T-helper 17 cell (primary cell): ENCODE results near the gene OTUB2. TPM values are rescaled to one million over a fixed set of nuclear protein-coding genes. Genes with fewer than 3 reads are reported as not detected.

Experiments
- ATAC-seq: fragments of 150-1000 bp; cut with Tn5 transposase; 2 replicates; pipeline ENCODE4 v1.10.0; 2021; ENCODE audit warnings: mild to moderate bottlenecking, moderate library complexity
- DNase-seq, 3 donors: peaks; one replicate each; pipeline versions ENCODE4 v3.0.0 to v3.0.0-alpha.2; 2020 to 2021
- H3K9me3 ChIP-seq: one replicate; pipeline ENCODE4 v1.7.0; 2013; ENCODE audit warnings: low read length, mild to moderate bottlenecking; ENCODE audit not compliant: control insufficient read depth, poor library complexity, severe bottlenecking
- H3K27ac Mint-ChIP-seq: one replicate; pipeline ENCODE4 v1.8.0; 2022; ENCODE audit warnings: mild to moderate bottlenecking, moderate library complexity, mixed read lengths
- H3K27me3 Mint-ChIP-seq: one replicate; pipeline ENCODE4 v1.8.0; 2022; ENCODE audit warnings: mixed read lengths
- H3K36me3 Mint-ChIP-seq: one replicate; pipeline ENCODE4 v1.8.0; 2022; ENCODE audit warnings: low read depth, mixed read lengths
- H3K4me1 Mint-ChIP-seq: one replicate; pipeline ENCODE4 v1.8.0; 2022; ENCODE audit warnings: mild to moderate bottlenecking, mixed read lengths
- H3K4me3 Mint-ChIP-seq: one replicate; pipeline ENCODE4 v1.8.0; 2022; ENCODE audit warnings: mild to moderate bottlenecking, moderate library complexity, mixed read lengths
- total RNA-seq, 4 donors: library from RNA in 2 of 4; stranded (reverse) in 2 of 4; gene quantifications; one replicate each; pipeline ENCODE4 v1.2.3 and lab custom pipeline; 2022 to 2026

The OTUB2 gene
- total RNA-seq, 2 donors from 2014 or later = 0.12 to 0.37 TPM

DNA sequence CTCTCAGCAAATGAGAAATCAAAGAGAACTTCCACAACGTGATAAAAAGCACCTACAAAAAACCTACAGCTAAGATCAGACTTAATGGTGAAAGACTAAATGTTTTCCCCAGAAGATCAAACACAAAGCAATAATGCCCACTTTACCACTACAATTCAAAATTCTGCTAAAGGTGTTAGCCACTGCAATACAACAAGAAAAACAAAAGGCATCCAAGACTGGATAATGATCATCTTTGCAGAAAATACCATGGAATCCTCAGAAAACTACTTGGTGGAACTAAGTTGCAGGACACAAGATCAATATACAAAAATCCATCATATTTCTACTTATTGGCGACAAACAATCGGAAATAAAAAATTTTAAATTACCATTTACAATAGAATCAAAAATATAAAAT is 48.4 kb downstream of the OTUB2 start:
- DNase-seq = no peak
- Mint-ChIP-seq H3K27me3 (no peaks in the 10 kb centered on the region), H3K27ac (no peak overlapping the region), H3K4me1 (peaks cover 33% of the 10 kb centered on the region), H3K4me3 (no peak overlapping the region), H3K36me3 (peaks cover 17% of the 10 kb centered on the region)
- H3K9me3 ChIP-seq = no peaks in the 10 kb centered on the region
- no peak for ATAC-seq

DNA sequence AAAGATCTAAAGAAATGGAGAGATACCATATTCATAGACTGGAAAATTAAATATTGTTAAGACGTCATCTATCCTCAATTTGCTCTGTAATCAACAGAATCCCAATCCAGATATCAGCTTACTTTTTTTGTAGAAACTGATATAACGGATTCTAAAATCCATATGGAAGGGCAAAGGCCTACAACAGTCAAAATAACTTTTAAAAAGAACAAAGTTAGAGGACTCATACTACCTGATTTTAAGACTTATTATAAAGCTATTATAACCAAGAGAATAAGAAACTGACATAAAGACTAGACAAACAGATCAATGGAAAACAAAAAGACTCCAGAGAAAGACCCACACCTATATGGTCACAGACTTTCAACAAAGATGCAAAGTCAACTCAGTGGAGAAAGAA is 48.9 kb downstream of the OTUB2 start:
- ATAC-seq = no peak
- peak overlapping the region; percentile 22 for H3K4me3 Mint-ChIP-seq
- peaks cover 35% of the 10 kb centered on the region for H3K4me1 Mint-ChIP-seq
- no peaks in the 10 kb centered on the region for H3K9me3 ChIP-seq
- no peaks in the 10 kb centered on the region for H3K27me3 Mint-ChIP-seq
- no peak for DNase-seq
- H3K36me3 Mint-ChIP-seq = peaks cover 20% of the 10 kb centered on the region
- no peak overlapping the region for H3K27ac Mint-ChIP-seq

DNA sequence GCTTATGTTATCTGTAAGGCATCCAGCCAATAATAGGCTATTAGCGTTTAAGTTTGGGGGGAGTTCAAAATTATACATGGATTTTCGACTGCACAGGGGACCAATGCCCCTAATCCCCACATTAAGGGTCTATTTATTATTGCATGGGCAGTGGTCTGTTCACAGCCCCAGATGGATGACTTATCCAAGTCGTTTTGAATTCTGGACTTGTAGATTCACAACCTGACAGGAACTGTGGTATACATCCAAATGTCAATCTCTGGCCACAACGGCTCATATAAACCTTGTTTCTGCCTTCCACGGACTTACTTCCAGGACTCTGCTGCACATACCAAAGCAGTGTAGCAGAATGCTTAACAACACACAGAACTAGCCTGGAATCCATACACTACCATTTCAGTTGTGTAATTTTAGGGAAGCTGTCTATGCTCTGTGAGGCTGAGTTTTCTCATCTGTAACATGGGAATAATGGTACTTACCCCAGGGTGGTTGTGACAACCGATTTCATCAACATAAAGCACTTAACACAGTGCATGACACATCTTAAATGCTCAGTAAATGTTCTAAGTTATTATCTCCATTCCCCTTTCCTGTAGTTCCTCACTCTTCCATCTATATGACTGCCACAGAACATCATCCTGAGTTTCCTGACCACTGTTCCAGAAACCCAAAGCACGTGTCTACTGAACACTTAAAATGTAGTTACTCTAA is 51.1 kb downstream of the OTUB2 start:
- H3K27ac Mint-ChIP-seq = peak overlapping the region; percentile 99

DNA sequence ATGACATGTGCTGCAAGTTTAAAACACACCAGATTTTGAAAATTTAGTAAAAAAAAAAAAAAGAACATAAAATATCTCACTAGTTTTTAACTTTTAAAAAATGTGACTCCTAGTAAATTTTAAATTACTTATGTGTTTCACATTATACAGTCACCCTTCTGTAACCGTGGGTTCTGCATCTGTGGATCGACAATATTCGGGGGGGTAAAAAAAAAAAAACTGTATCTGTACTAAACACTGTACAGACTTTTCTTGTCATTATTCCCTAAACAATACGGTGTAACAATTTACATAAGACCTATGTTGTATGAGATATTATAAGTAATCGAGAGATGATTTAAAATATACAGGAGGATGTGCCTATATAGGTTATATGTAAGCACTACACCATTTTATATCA is 51.7 kb downstream of the OTUB2 start:
- no peaks in the 10 kb centered on the region for H3K27me3 Mint-ChIP-seq
- peak overlapping the region; percentile 99 for H3K27ac Mint-ChIP-seq

More for the DNA sequence above, 51.1 kb downstream of the OTUB2 start:
- DNase-seq (no peak), ATAC-seq (no peak)
- no peaks in the 10 kb centered on the region for H3K9me3 ChIP-seq
- H3K4me1 Mint-ChIP-seq = peaks cover 43% of the 10 kb centered on the region
- H3K36me3 Mint-ChIP-seq = peaks cover 16% of the 10 kb centered on the region
- no peaks in the 10 kb centered on the region for H3K27me3 Mint-ChIP-seq
- peak overlapping the region; percentile 98 for H3K4me3 Mint-ChIP-seq

DNA sequence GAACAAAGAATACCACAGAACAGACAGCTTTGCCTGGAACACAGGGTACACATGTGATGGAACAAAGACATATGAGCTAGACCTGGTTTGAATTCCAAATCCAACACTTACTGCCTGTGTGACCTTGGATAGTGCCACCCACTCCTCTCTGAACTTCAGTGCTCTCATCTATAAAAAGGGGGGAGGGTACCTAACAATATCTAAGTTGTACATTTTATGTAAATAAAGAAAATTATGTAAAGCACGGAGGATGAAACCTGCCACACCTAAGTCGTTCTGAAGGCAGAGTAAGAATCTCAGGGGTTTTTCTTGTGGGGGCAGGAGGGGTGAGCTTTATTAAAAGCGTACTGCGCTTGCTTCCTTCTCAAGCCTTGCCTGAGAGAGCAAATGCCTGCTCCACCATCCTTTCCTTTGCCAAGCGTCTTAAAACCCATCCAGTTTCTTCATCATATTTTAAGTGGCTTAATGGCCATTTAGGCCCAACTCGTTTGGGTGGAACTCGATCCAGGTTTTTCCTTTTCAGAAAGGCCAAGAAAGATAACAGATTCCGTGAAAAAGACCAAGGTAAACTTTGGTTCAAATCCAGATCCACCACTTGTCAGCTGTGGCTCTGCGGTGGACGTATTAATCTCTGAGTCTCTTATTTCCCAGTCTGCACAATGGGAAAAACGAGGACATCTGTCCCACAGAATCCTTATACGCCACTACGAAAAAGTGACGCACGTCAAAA is 53.9 kb downstream of the OTUB2 start:
- DNase-seq (no peak), ATAC-seq (no peak)
- no peaks in the 10 kb centered on the region for H3K27me3 Mint-ChIP-seq
- H3K4me1 Mint-ChIP-seq = peaks cover 48% of the 10 kb centered on the region
- peak overlapping the region; percentile 99 for H3K27ac Mint-ChIP-seq
- H3K36me3 Mint-ChIP-seq = peaks cover 15% of the 10 kb centered on the region
- H3K9me3 ChIP-seq = no peaks in the 10 kb centered on the region
- H3K4me3 Mint-ChIP-seq = peak overlapping the region; percentile 98

More for the DNA sequence above, 51.7 kb downstream of the OTUB2 start:
- H3K4me3 Mint-ChIP-seq = peak overlapping the region; percentile 98
- no peak for DNase-seq
- ATAC-seq = no peak
- peaks cover 15% of the 10 kb centered on the region for H3K36me3 Mint-ChIP-seq
- peaks cover 43% of the 10 kb centered on the region for H3K4me1 Mint-ChIP-seq
- no peaks in the 10 kb centered on the region for H3K9me3 ChIP-seq

DNA sequence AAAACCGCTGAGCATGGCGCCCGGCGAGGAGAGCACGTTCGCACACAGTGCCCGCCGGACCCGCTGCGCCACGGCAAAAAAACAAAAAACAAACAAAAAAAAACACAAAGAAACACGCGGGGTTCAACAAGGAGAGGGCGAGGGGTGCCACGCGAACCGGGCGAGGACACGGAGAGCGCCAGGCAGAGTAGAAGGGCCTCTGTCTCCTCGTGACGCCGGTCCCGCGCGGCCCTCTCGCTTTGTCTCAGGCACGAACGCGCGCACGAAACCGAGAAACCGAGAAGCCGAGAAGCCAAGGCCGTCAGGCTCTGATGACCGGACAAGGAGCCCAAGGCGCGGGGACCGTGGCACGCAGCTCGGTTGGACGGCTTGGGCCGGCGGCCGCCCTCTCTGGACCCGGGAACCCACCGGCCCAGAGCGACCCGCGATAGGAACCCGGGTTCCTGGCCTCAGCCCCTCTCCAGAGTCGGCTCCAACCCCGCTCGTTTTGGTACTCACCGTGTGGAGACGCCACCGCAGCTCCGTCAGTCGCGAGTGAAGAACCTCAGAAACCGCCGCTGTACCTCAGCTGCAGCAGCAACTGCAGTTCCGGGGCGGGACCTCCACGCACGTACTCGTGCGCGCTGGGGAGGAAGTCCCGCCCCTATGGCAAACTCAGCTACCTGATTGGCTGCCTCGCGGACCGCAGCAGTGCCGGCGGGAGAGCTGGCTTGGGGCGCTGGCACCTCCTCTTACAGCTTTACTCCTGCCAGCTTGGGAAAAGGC is 54.7 kb downstream of the OTUB2 start, which contains the start of the genes DDX24 and IFI27L1:
Gene DDX24, minus strand, starts transcription at position 582 of the 765 bp plus-strand sequence. CDS start 1,460 bp downstream, outside the sequence.
Gene IFI27L1, plus strand, starts transcription at position 690 of the 765 bp plus-strand sequence. CDS start 15,628 bp downstream, outside the sequence.
- peak; percentile 94 for ATAC-seq
- DNase-seq = peak; percentile 92 to 97 (median 94)
- H3K27me3 Mint-ChIP-seq = no peaks in the 10 kb centered on the region
- H3K36me3 Mint-ChIP-seq = peaks cover 15% of the 10 kb centered on the region
- H3K4me1 Mint-ChIP-seq = peaks cover 45% of the 10 kb centered on the region
- H3K27ac Mint-ChIP-seq = peak within 1 kb of the TSS; percentile 99
- H3K4me3 Mint-ChIP-seq = peak within 1 kb of the TSS; percentile 98
- no peaks in the 10 kb centered on the region for H3K9me3 ChIP-seq

DNA sequence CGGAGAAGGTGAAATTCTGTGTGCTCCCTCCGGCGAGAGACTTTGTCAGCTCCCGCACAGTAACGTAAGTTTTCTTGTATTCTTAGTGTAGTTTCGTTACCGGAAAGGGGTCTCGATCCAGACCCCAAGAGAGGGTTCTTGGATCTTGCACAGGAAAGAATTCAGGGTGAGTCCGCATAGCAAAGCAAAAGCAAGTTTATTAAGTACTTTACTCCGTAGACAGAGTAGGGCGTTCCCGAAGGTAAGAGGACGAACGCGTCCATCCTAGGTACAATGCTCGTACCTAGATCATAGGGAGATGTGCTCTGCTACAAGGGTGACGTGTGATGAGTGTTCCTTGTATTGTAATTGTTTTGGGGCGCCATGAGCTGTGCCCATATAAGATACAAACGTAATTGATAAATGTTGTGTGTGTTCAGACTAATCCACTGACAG is 55.3 kb downstream of the OTUB2 start:
- DNase-seq (no peak), ATAC-seq (peak; percentile 21)
- peaks cover 15% of the 10 kb centered on the region for H3K36me3 Mint-ChIP-seq
- H3K4me3 Mint-ChIP-seq = peak overlapping the region; percentile 98
- no peaks in the 10 kb centered on the region for H3K9me3 ChIP-seq
- H3K27ac Mint-ChIP-seq = peak overlapping the region; percentile 99
- H3K27me3 Mint-ChIP-seq = no peaks in the 10 kb centered on the region
- peaks cover 44% of the 10 kb centered on the region for H3K4me1 Mint-ChIP-seq

DNA sequence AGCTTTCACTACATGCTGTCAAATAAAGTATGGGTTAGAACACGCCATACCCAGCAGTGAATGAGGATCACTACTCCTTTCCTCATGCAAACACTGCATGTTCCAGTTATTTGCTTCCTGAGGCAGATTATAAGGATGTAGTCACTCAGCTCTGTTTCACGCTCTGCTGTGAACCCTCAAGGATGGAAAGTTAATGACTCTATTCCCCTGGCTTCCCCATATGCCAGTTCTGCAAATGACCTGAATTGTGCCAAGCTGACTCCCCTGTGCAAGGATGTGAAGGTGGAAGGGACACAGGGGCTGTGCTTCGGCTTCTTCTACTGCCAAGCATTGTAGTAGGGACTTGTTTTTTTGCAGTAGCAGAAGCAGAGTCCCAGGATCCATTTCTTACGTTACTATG is 61.8 kb downstream of the OTUB2 start:
- DNase-seq (no peak), ATAC-seq (no peak)
- Mint-ChIP-seq H3K36me3 (no peaks in the 10 kb centered on the region), H3K27me3 (no peaks in the 10 kb centered on the region), H3K4me1 (peaks cover 5% of the 10 kb centered on the region), H3K4me3 (no peak overlapping the region), H3K27ac (no peak overlapping the region)
- no peaks in the 10 kb centered on the region for H3K9me3 ChIP-seq

DNA sequence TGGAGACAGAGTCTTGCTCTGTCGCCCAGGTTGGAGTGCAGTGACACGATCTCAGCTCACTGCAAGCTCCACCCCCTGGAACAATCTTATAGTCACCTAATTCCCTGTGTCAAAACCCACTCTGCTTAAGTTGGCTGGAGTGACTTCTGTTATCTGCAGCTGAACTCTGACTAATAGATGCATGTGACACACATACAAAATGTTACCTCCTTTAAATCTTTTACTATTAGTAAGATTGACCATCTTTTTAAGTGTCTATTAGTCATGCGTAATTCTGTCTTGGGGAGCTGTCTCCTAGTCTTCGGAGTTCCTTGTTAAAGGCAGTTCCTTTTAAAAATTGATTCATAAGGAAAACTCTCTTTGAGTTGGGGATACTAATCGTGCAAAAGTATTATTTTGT is 62.4 kb downstream of the OTUB2 start:
- Mint-ChIP-seq H3K27ac (no peak overlapping the region), H3K4me3 (no peak overlapping the region), H3K4me1 (no peaks in the 10 kb centered on the region), H3K27me3 (no peaks in the 10 kb centered on the region), H3K36me3 (no peaks in the 10 kb centered on the region)
- DNase-seq = no peak
- no peaks in the 10 kb centered on the region for H3K9me3 ChIP-seq
- ATAC-seq = no peak

DNA sequence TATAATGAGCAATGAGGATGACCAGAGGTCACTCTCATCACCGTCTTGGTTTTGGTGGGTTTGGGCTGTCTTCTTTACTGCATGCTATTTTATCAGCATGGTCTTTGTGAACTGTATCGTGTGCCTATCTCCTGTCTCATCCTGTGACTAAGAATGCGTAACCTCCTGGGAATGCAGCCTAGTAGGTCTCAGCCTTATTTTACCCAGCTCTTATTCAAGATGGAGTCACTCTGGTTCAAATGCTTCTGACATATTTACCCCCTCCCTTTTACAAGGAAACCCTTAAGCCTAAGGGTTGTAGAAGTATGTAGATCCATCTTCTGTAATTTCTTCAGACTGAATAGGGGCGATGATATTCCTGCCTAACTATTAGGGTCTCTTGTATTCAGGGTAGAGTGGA is 63.3 kb downstream of the OTUB2 start:
- H3K9me3 ChIP-seq = no peaks in the 10 kb centered on the region
- Mint-ChIP-seq H3K4me3 (no peak overlapping the region), H3K36me3 (no peaks in the 10 kb centered on the region), H3K4me1 (no peaks in the 10 kb centered on the region), H3K27me3 (no peaks in the 10 kb centered on the region), H3K27ac (no peak overlapping the region)
- ATAC-seq (no peak), DNase-seq (no peak)

DNA sequence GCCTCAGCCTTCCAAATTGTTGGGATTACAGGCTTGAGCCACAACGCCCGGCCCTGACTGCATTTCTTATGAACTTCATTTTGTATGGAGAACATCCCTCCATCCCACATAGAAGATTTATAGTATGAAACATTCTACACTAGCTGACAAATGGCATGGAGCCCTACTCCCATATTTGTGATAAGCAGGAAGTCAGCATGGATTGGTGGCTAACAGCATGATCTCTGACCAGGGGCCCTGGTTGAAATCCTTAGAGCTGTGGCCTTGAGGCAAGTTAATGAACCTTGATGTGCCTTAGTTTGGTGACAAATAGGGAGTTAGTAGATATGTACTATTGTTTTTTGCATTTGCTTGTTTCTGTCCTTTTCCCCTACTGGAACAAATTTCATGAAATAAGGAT is 67.3 kb downstream of the OTUB2 start:
- H3K4me1 Mint-ChIP-seq = no peaks in the 10 kb centered on the region
- H3K27me3 Mint-ChIP-seq = no peaks in the 10 kb centered on the region
- no peak overlapping the region for H3K4me3 Mint-ChIP-seq
- H3K27ac Mint-ChIP-seq = no peak overlapping the region
- ATAC-seq = no peak
- no peak for DNase-seq
- H3K9me3 ChIP-seq = no peaks in the 10 kb centered on the region
- H3K36me3 Mint-ChIP-seq = no peaks in the 10 kb centered on the region

DNA sequence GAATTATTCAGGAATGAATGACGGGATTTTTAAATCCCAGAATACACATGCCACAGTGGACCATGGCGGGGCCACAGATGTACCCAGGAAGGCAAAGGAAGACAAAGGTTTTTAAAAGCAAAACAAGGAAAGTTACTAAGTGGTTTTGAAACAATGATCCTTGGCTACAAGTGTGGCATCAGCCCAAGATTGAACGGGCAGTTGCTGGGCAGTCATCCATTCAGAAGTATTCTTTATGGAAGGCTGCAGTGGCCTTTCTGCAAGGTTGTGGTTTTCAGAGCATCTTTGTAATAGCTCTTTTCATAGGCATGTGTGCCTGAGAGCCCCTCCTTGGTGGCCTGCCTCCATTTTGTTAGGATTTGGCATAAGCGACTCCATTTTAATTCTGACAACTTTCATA is 71.0 kb downstream of the OTUB2 start:
- Mint-ChIP-seq H3K27me3 (no peaks in the 10 kb centered on the region), H3K4me1 (no peaks in the 10 kb centered on the region), H3K27ac (no peak overlapping the region), H3K36me3 (no peaks in the 10 kb centered on the region), H3K4me3 (no peak overlapping the region)
- no peak for ATAC-seq
- no peaks in the 10 kb centered on the region for H3K9me3 ChIP-seq
- DNase-seq = no peak
